Measurements from ENCODE around the gene ZNF845. TPM values are rescaled to one million over a fixed set of nuclear protein-coding genes. Genes with fewer than 3 reads are reported as not detected.
"Not testable (repeated sequence)": the region's sequence is repeated elsewhere in the genome, so short reads cannot be mapped to it uniquely, and the experiment has no call there.

The ZNF845 gene
- total RNA-seq, 2 experiments from 2014 or later = 7.5 to 8.0 TPM

- Histone ChIP-seq H3K27me3 (ENCODE audit: control insufficient read depth in 1 of 2, insufficient read depth in 2 of 2, low read length in 2 of 2) (no peaks in the 10 kb centered on the region), H3K9me3 (ENCODE audit: control insufficient read depth in 1 of 2, insufficient read depth in 1 of 2, low read length in 2 of 2) (peaks cover 41 to 62% of the 10 kb centered on the region in 2 experiments), H3K4me1 (ENCODE audit: insufficient read depth, low read length) (no peaks in the 10 kb centered on the region), H3K27ac (ENCODE audit: low read depth in 1 of 2, low read length in 2 of 2) (no peak overlapping the region), H3K4me3 (ENCODE audit: low read length) (no peak overlapping the region), H3K36me3 (ENCODE audit: insufficient read depth, low read length) (no peaks in the 10 kb centered on the region)
- ChIA-PET POLR2A (no interaction called here), CTCF (no interaction called here)
- no peaks in the 10 kb centered on the region for H3K27me3 Mint-ChIP-seq
- ATAC-seq (ENCODE audit: poor library complexity) (no peak), DNase-seq (no peak)
- no peaks in the 10 kb centered on the region for H3K4me1 Mint-ChIP-seq (ENCODE audit: low read depth)
- intact Hi-C loops (cut with DNase I, micrococcal nuclease) = no loop called here
- no peak overlapping the region for H3K4me3 Mint-ChIP-seq
- TF ChIP-seq CTCF (IDR thresholded peaks at IDR 0.05) = no peak
- H3K36me3 Mint-ChIP-seq (ENCODE audit: low read depth) = peaks cover 15% of the 10 kb centered on the region
- no peak overlapping the region for H3K27ac Mint-ChIP-seq
- peaks cover 17% of the 10 kb centered on the region for H3K9me3 Mint-ChIP-seq
Measured at GRCh38 chr19:53294786-53295441, 38.6 kb upstream of the ZNF845 start.

GRCh38 chr19:53301341-53301740 is 32.2 kb upstream of the ZNF845 start:
- peak in 3 of 14 experiments; percentile 1 to 12 (median 2) for DNase-seq
- not testable (repeated sequence) for H3K4me3 Mint-ChIP-seq

GRCh38 chr19:53308339-53308811 is 25.2 kb upstream of the ZNF845 start:
- ATAC-seq (ENCODE audit: poor library complexity) (no peak), DNase-seq (peak in 3 of 14 experiments; percentile 10 to 20 (median 18))
- Histone ChIP-seq H3K4me1 (ENCODE audit: insufficient read depth, low read length) (peaks cover 7% of the 10 kb centered on the region), H3K36me3 (ENCODE audit: insufficient read depth, low read length) (no peaks in the 10 kb centered on the region), H3K27me3 (ENCODE audit: control insufficient read depth in 1 of 2, insufficient read depth in 2 of 2, low read length in 2 of 2) (peaks cover 7 to 17% of the 10 kb centered on the region in 2 experiments), H3K9me3 (ENCODE audit: control insufficient read depth in 1 of 2, insufficient read depth in 1 of 2, low read length in 2 of 2) (peaks cover 17 to 37% of the 10 kb centered on the region in 2 experiments), H3K27ac (ENCODE audit: low read depth in 1 of 2, low read length in 2 of 2) (no peak overlapping the region), H3K4me3 (ENCODE audit: low read length) (no peak overlapping the region)
- H3K4me1 Mint-ChIP-seq (ENCODE audit: low read depth) = no peaks in the 10 kb centered on the region
- no peak overlapping the region for H3K4me3 Mint-ChIP-seq
- intact Hi-C loops (cut with DNase I, micrococcal nuclease) = no loop called here
- peaks cover 59% of the 10 kb centered on the region for H3K27me3 Mint-ChIP-seq
- no peak for TF ChIP-seq CTCF (IDR thresholded peaks at IDR 0.05)
- ChIA-PET POLR2A (no interaction called here), CTCF (no interaction called here)
- no peak overlapping the region for H3K27ac Mint-ChIP-seq
- H3K9me3 Mint-ChIP-seq = peaks cover 10% of the 10 kb centered on the region
- H3K36me3 Mint-ChIP-seq (ENCODE audit: low read depth) = peaks cover 5% of the 10 kb centered on the region

More at GRCh38 chr19:53301341-53301740, 32.2 kb upstream of the ZNF845 start:
- H3K27ac ChIP-seq (ENCODE audit: low read depth in 1 of 2, low read length in 2 of 2); H3K36me3 ChIP-seq (ENCODE audit: insufficient read depth, low read length); H3K36me3 Mint-ChIP-seq (ENCODE audit: low read depth); H3K4me1 ChIP-seq (ENCODE audit: insufficient read depth, low read length); H3K4me3 ChIP-seq (ENCODE audit: low read length); intact Hi-C loops (cut with DNase I, micrococcal nuclease); ATAC-seq (ENCODE audit: poor library complexity); POLR2A ChIA-PET; H3K4me1 Mint-ChIP-seq (ENCODE audit: low read depth); H3K27ac Mint-ChIP-seq; CTCF ChIA-PET; H3K9me3 Mint-ChIP-seq; H3K27me3 ChIP-seq (ENCODE audit: control insufficient read depth in 1 of 2, insufficient read depth in 2 of 2, low read length in 2 of 2): not testable (repeated sequence)
- peaks cover 23% of the 10 kb centered on the region for H3K27me3 Mint-ChIP-seq
- H3K9me3 ChIP-seq (ENCODE audit: control insufficient read depth in 1 of 2, insufficient read depth in 1 of 2, low read length in 2 of 2) = peaks cover 5 to 42% of the 10 kb centered on the region in 2 experiments

- CTCF ChIA-PET = no interaction called here
Measured at GRCh38 chr19:53311044-53311443, 22.5 kb upstream of the ZNF845 start.

More at GRCh38 chr19:53311044-53311443, 22.5 kb upstream of the ZNF845 start:
- intact Hi-C loops (cut with DNase I, micrococcal nuclease) = no loop called here
- Mint-ChIP-seq H3K4me1 (ENCODE audit: low read depth) (no peaks in the 10 kb centered on the region), H3K36me3 (ENCODE audit: low read depth) (peaks cover 5% of the 10 kb centered on the region), H3K27me3 (peaks cover 47% of the 10 kb centered on the region), H3K4me3 (no peak overlapping the region), H3K27ac (no peak overlapping the region), H3K9me3 (peaks cover 10% of the 10 kb centered on the region)
- DNase-seq = no peak
- H3K9me3 ChIP-seq (ENCODE audit: control insufficient read depth in 1 of 2, insufficient read depth in 1 of 2, low read length in 2 of 2) = peaks cover 17 to 30% of the 10 kb centered on the region in 2 experiments
- peaks cover 7% of the 10 kb centered on the region for H3K4me1 ChIP-seq (ENCODE audit: insufficient read depth, low read length)
- no peak for TF ChIP-seq CTCF (IDR thresholded peaks at IDR 0.05)
- ATAC-seq (ENCODE audit: poor library complexity) = no peak
- POLR2A ChIA-PET = no interaction called here
- H3K27ac ChIP-seq (ENCODE audit: low read depth in 1 of 2, low read length in 2 of 2) = no peak overlapping the region
- peaks cover 7 to 15% of the 10 kb centered on the region in 2 experiments for H3K27me3 ChIP-seq (ENCODE audit: control insufficient read depth in 1 of 2, insufficient read depth in 2 of 2, low read length in 2 of 2)
- no peak overlapping the region for H3K4me3 ChIP-seq (ENCODE audit: low read length)
- no peaks in the 10 kb centered on the region for H3K36me3 ChIP-seq (ENCODE audit: insufficient read depth, low read length)
